RWPE1 (cell line): ENCODE data around the gene NEO1.
"Not testable (repeated sequence)": the region's sequence is repeated elsewhere in the genome, so short reads cannot be mapped to it uniquely, and the experiment has no call there.

Experiments
- CTCF ChIA-PET: fragments of 350-600 bp; sonication (Branson Sonifier 250); formaldehyde crosslinking; extraction: SDS; loops from one replicate; lab custom pipeline; 2021; lab: Yijun Ruan, JAX
- POLR2A ChIA-PET: fragments of 400-600 bp; formaldehyde crosslinking; extraction: SDS; loops from one replicate; lab custom pipeline; 2020; ENCODE audit warnings: antibody characterized with exemption; ENCODE audit not compliant: low non-redundant PET; lab: Yijun Ruan, JAX
- DNase-seq: peaks from one replicate; pipeline ENCODE4 v3.0.0; 2012; ENCODE audit warnings: low spot score
- H3K27ac ChIP-seq: fragments of 450-650 bp; 2 replicates; pipeline ENCODE4 v1.5.1; 2017
- TF ChIP-seq, protein P1 (sequence below): fragments of 450-650 bp; conservative IDR thresholded peaks from 2 replicates; pipeline ENCODE4 v1.5.1; 2017; ENCODE audit warnings: low read depth, mild to moderate bottlenecking

The NEO1 gene

GRCh38 chr15:73196113-73196512, 143.8 kb downstream of the NEO1 start:
- H3K27ac ChIP-seq: no peak overlapping the region
- DNase-seq: no peak
- ChIA-PET CTCF (interaction anchor here (0.7 kb wide), 1 partner anchor 22 kb away, joined by 3 read pairs; no protein-coding TSS in a partner anchor), POLR2A (no interaction called here)
- TF ChIP-seq, protein P1, sequence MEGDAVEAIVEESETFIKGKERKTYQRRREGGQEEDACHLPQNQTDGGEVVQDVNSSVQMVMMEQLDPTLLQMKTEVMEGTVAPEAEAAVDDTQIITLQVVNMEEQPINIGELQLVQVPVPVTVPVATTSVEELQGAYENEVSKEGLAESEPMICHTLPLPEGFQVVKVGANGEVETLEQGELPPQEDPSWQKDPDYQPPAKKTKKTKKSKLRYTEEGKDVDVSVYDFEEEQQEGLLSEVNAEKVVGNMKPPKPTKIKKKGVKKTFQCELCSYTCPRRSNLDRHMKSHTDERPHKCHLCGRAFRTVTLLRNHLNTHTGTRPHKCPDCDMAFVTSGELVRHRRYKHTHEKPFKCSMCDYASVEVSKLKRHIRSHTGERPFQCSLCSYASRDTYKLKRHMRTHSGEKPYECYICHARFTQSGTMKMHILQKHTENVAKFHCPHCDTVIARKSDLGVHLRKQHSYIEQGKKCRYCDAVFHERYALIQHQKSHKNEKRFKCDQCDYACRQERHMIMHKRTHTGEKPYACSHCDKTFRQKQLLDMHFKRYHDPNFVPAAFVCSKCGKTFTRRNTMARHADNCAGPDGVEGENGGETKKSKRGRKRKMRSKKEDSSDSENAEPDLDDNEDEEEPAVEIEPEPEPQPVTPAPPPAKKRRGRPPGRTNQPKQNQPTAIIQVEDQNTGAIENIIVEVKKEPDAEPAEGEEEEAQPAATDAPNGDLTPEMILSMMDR: no peak

GRCh38 chr15:73200339-73200738, 148.1 kb downstream of the NEO1 start:
- ChIA-PET POLR2A (no interaction called here), CTCF (no interaction called here)
- DNase-seq: no peak

DNA sequence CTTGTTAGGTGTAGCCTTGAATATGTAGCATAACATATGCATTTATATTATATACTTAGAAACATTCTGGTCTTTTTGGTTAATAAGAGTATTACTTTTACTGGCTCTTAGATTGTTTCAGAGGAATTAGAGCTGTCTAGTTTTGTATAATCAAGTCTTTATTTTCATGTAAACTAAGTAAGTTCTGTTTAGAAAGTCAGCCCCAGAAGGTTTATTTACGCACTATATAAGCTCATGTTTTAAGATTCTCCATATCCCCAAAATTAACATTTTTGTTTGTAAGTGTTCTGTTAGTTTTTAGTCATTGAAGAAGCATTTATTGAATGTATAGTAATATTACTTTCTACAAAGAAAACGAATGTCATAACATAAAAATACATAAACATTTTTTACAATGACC, 158.4 kb downstream of the NEO1 start:
- ChIA-PET CTCF (interaction anchor here (0.6 kb wide), 1 partner anchor 292 kb away, joined by 5 read pairs; no protein-coding TSS in a partner anchor), POLR2A (no interaction called here)
- no peak overlapping the region for H3K27ac ChIP-seq
- DNase-seq: no peak
- TF ChIP-seq, protein P1: no peak

More at GRCh38 chr15:73200339-73200738, 148.1 kb downstream of the NEO1 start:
- TF ChIP-seq, protein P1: no peak
- H3K27ac ChIP-seq: no peak overlapping the region

- DNase-seq: no peak
- TF ChIP-seq, protein P1: no peak
- POLR2A ChIA-PET: no interaction called here
- CTCF ChIA-PET: no interaction called here
- no peak overlapping the region for H3K27ac ChIP-seq
Observed at GRCh38 chr15:73212424-73212823, 160.2 kb downstream of the NEO1 start.

DNA sequence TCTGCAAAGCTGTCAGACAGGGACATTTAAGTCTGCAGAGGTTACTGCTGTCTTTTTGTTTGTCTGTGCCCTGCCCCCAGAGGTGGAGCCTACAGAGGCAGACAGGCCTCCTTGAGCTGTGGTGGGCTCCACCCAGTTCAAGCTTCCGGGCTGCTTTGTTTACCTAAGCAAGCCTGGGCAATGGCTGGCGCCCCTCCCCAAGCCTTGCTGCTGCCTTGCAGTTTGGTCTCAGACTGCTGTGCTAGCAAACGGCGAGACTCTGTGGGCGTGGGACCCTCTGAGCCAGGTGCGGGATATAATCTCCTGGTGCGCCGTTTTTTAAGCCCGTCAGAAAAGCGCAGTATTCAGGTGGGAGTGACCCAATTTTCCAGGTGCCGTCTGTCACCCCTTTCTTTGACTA, 169.2 kb downstream of the NEO1 start:
- CTCF ChIA-PET, H3K27ac ChIP-seq, DNase-seq, POLR2A ChIA-PET: not testable (repeated sequence)

DNA sequence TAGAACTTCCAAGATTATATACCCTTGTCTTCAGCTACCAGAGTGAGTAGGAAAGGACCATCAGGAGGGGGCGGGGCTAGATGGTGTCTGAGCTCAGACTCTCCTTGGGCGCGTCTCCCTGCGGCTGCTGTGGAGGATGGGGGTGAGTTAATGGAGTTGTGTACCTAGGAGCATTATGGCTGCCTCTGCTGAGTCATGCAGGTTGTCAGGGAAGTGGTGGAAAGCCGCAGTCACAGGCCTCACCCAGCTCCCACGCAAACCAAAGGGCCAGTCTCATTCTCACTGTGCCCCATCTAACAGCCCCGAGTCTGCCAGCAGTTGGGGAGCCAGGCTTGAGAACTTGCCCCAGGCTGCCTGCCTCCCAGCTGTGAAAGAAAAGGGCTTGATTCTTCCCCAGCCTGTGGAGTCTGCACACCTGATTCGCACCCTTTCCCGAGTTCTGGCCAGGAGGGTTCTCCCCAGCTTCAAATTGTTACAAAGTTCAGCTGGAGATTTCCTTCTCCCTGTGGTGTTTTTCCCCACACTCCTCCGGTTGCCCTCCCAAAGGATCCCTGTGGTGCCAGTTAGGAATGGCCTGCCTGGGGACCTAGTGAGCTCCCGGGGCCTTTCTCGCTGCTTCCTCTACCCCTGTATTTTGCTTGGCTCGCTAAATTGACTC, 173.2 kb downstream of the NEO1 start:
- no peak overlapping the region for H3K27ac ChIP-seq
- DNase-seq: no peak
- TF ChIP-seq, protein P1: no peak
- POLR2A ChIA-PET: no interaction called here
- CTCF ChIA-PET: interaction anchor here (0.6 kb wide), 2 partner anchors 118 to 698 kb away, joined by 3 read pairs; no protein-coding TSS in a partner anchor
